GM19324 (cell line): ENCODE data around the gene MAN1A1.

Experiments used
- ATAC-seq: cut with Tn5 transposase; IDR thresholded peaks from one replicate; pipeline ENCODE4 v1.9.1; 2021; ENCODE audit warnings: mild to moderate bottlenecking, moderate library complexity; ENCODE audit not compliant: unreplicated experiment, low FRiP score

The MAN1A1 gene

DNA sequence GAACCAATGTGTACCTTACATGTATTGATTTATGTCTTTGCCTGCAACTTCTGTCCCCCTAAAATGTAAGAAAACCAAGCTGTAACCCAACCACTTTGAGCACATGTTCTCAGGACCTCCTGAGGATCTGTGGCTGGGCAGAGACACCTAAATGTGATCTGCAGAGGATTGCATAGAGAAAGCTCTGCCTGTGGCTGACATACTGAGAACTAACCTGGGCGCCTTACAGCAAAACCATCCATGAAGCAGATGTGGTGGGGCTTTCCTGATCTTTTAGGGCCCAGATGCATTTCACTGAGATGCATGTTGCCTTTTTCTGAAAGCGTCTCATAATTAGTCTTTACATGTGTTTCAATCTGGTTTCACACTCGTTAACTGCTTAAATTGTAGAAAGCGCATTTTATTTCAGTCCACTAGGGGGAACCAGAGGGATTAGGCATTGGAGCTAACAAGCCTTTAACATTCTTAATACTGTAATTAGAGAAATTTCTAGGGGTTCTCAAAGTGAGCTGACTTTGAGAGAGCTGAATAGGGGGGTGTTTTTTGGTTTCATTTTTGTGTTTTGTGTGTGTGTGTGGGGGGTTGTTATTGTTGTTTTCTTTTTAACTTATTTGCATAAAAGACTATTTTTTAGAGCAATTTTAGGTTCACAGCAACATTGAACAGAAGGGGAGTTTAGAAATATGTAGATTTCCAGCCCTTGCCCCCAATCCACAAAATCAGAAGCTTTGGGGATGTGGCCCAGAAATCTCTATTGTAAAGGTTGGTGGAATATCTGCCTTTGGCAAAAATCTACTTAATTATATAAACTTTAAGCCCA lies 220.2 kb downstream of the MAN1A1 start:
- ATAC-seq: peak; percentile 79

DNA sequence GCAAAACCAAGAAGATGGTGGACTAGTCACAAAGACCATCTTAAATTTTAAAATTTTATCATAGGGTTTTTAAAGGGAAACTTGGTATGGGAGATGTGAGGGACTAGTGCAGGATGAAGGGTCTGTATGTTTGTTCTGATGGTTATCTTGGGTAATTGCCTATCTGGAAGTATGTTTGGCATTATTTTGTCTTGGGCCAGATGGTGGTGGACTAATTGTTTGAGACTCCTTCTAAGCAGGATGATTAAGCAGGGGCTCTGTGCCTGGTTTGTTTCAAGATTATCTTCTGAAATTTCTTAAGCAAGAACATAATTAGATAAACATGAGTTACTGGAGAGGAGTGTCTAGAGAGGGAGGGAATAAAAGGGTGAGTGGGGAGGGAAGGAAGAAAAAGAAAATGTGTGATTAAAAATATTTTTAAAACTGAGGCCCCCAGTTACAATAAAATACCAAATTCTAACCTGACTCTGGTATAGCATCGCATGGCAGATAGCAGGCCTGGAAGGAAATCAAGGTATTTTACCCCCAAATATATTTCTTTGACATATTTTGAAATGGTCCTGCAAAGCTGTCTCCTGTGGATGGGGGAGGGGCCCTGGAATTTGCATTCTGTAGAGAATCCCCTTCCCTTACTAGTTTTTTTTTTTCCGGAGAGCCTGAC lies 221.2 kb downstream of the MAN1A1 start:
- ATAC-seq: no peak

DNA sequence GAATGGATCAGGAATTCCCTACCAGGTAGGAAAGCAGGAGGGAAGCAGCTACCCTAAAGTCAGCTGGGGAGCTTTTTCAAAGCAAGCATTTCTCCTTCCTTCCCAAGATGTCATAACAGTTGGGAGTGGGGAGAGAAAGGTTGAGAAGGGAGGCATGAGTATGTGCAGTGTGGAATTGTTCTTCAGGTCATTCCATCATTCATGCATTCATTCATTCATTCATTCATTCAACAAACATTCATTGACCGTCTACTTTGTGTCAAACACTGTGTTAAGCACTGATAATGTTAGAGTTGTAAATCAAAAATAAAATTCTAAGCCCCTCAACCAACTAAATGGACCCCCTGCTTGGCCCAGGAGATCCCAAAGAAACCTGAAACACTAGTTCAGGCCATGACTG lies 221.9 kb downstream of the MAN1A1 start:
- no peak for ATAC-seq
